ENCODE measurements around the gene INPP5D.

The INPP5D gene

GRCh38 chr2:233226511-233227031, 166.4 kb downstream of the INPP5D start:
- TF ChIP-seq POLR2AphosphoS5 (IDR thresholded peaks at IDR 0.05; ENCODE audit: low read depth) (no peak), GABPA (IDR thresholded peaks at IDR 0.05; ENCODE audit: low read depth) (no peak), SPI1 (IDR thresholded peaks at IDR 0.05; ENCODE audit: borderline replicate concordance, low read depth) (no peak), CTCF (IDR thresholded peaks at IDR 0.05; ENCODE audit: insufficient read depth, low read length) (no peak), REST (IDR thresholded peaks at IDR 0.05; ENCODE audit: insufficient replicate concordance, low read depth) (no peak)
- Histone ChIP-seq H3K27ac (replicated peaks) (no peak overlapping the region), H3K27me3 (ENCODE audit: insufficient read depth, poor library complexity, severe bottlenecking) (no peaks in the 10 kb centered on the region), H3K4me3 (replicated peaks; ENCODE audit: insufficient read depth, low read length) (no peak overlapping the region)
- no peak for DNase-seq (ENCODE audit: low read depth in 1 of 2, low spot score in 1 of 2)

GRCh38 chr2:233227346-233227978, 167.3 kb downstream of the INPP5D start:
- no peak overlapping the region for H3K4me3 ChIP-seq (replicated peaks; ENCODE audit: insufficient read depth, low read length)
- no peaks in the 10 kb centered on the region for H3K27me3 ChIP-seq (ENCODE audit: insufficient read depth, poor library complexity, severe bottlenecking)
- TF ChIP-seq POLR2AphosphoS5 (IDR thresholded peaks at IDR 0.05; ENCODE audit: low read depth) (no peak), CTCF (IDR thresholded peaks at IDR 0.05; ENCODE audit: insufficient read depth, low read length) (no peak), GABPA (IDR thresholded peaks at IDR 0.05; ENCODE audit: low read depth) (no peak), REST (IDR thresholded peaks at IDR 0.05; ENCODE audit: insufficient replicate concordance, low read depth) (no peak), SPI1 (IDR thresholded peaks at IDR 0.05; ENCODE audit: borderline replicate concordance, low read depth) (no peak)
- no peak overlapping the region for H3K27ac ChIP-seq (replicated peaks)
- no peak for DNase-seq (ENCODE audit: low read depth in 1 of 2, low spot score in 1 of 2)

GRCh38 chr2:233228376-233228775, 168.2 kb downstream of the INPP5D start:
- no peak for TF ChIP-seq POLR2AphosphoS5 (IDR thresholded peaks at IDR 0.05; ENCODE audit: low read depth)
- no peak for TF ChIP-seq GABPA (IDR thresholded peaks at IDR 0.05; ENCODE audit: low read depth)
- TF ChIP-seq REST (IDR thresholded peaks at IDR 0.05; ENCODE audit: insufficient replicate concordance, low read depth): no peak
- no peak for TF ChIP-seq CTCF (IDR thresholded peaks at IDR 0.05; ENCODE audit: insufficient read depth, low read length)
- TF ChIP-seq SPI1 (IDR thresholded peaks at IDR 0.05; ENCODE audit: borderline replicate concordance, low read depth): no peak
- Histone ChIP-seq H3K27me3 (ENCODE audit: insufficient read depth, poor library complexity, severe bottlenecking) (no peaks in the 10 kb centered on the region), H3K27ac (replicated peaks) (no peak overlapping the region), H3K4me3 (replicated peaks; ENCODE audit: insufficient read depth, low read length) (no peak overlapping the region)
- no peak for DNase-seq (ENCODE audit: low read depth in 1 of 2, low spot score in 1 of 2)

Data from HL-60 (cell line).